HG03095 (cell line): ENCODE results near the gene IRF9.
A peak's percentile ranks its signal among the peaks of the same experiment; 100 is the strongest.

Experiments used
- ATAC-seq: cut with Tn5 transposase; IDR thresholded peaks from one replicate; pipeline ENCODE4 v1.9.1; 2021; ENCODE audit warnings: moderate library complexity; ENCODE audit not compliant: unreplicated experiment

The IRF9 gene

DNA sequence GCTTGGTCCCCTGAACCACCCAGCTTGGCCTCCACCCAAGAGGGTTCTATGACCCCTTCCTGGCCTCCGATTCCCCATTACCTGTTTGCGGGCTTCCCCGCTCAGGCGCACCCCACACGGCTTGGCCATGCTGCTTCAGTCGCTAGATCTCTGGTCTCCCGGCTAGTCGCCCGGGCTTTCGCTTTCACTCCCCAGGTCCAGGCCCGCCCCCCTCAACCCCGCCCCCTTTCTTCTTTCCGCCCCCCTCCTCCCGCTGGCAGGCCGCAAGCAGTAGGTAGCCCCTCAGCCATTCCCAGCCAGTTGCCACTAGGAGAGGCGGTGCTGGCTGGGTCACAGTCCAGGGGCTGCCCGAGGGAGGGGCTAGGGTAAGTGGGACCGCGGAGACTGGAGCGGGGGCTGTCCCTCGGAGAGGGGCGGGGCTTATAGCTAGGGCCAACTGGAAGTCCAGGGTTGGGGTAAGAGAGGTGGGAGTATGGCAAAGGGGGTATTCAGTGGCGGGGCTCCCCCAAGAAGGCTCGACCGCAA, 14.6 kb upstream of the IRF9 start, which contains the start of gene PSME2:
Gene PSME2, minus strand, starts transcription at position 158 of the 525 bp plus-strand sequence. Its CDS starts 29 bp downstream, at position 129.
- ATAC-seq: peak; percentile 61

DNA sequence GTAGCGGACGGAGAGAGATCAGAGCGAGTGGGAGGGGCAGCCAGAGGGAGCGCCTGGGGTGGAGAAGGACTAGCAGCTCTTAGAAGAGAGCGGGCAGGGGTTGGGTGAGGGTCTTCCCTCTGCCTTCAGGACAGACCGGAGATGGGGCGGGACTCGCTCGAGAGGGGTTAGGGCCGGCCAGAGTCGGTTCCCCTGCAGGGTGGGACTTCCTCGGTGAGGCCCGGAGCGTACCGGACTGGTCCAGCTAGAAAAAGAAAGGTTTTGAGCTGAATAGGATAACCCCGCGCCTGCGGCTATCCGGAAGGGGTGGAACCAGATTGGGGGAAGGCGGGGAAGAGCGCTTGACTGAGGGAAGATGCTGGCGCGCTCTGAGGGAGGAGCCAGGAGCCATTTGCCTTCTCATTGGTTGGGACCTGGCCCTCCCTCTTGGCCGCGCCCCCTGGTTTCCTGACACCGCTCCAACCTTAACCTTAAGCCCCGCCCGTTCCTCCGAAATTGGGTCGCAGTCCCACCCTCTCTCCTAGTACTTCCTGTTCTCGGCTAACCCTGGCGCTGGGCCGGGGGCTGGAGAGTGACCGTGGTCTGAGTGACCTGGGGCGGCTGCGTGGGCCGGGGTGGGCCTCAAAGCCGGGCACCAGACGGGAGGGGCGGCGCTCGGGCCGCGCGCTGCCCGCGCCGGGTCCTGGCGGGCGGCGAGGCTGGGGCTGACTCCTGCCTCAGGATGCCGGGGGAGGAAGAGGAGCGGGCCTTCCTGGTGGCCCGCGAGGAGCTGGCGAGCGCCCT, 13.9 kb upstream of the IRF9 start, which contains the start of gene RNF31:
Gene RNF31, plus strand, starts transcription at position 521 of the 783 bp plus-strand sequence. Its CDS starts 201 bp downstream, at position 722.
- ATAC-seq: peak; percentile 87

DNA sequence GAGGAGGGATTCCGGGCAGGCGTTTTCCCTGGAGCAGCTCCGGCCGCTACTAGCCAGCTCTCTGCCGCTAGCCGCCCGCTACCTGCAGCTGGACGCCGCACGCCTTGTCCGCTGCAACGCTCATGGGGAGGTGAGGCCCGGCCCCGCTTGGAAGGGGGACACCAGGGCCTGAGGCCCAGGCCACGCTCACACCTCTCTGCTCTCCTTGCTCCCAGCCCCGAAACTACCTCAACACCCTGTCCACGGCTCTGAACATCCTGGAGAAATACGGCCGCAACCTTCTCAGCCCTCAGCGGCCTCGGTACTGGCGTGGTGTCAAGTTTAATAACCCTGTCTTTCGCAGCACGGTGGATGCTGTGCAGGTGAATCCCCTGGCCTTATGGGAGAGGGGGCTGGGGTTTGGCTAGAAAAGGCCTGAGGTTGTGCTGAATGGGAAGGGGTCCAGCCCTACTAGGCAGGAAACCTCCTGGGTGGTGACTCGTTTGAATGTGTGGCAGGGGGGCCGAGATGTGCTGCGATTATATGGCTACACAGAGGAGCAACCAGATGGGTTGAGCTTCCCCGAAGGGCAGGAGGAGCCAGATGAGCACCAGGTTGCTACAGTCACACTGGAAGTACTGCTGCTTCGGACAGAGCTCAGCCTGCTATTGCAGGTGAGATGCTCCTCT, 13.2 kb upstream of the IRF9 start:
- no peak for ATAC-seq

DNA sequence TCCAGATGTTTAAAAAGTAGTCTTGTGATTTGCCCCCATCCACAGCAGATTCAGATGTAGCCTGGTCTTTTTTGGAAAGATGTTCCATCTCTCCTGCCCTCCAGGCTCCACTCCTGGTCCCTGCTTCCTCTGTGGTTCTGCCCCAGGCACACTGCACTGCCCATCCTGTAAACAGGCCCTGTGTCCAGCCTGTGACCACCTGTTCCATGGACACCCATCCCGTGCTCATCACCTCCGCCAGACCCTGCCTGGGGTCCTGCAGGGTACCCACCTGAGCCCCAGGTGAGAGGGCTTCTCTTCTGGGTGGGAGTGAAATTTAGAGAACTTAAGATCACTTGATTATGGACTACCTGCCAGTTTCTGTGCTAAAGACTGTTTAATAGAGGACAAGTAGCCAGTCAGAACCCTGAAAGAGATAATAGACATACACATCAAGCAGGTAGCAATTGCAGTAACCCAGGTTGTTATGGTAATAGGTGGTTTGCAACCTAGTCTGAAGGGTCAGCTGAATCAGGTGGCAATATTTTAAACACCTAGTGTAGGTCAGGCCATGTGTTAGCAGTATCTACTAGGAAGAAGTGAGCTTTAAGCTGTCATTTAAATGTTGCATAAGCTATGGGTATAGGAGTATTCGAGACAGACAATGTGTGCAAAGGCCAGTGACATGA, 11.6 kb upstream of the IRF9 start:
- no peak for ATAC-seq

DNA sequence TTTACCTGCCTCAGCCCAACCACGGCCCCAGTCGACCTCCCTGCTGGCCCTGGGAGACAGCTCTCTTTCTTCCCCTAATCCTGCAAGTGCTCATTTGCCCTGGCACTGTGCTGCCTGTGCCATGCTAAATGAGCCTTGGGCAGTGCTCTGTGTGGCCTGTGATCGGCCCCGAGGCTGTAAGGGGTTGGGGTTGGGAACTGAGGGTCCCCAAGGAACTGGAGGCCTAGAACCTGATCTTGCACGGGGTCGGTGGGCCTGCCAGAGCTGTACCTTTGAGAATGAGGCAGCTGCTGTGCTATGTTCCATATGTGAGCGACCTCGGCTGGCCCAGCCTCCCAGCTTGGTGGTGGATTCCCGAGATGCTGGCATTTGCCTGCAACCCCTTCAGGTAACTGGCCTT, 11.0 kb upstream of the IRF9 start:
- no peak for ATAC-seq

DNA sequence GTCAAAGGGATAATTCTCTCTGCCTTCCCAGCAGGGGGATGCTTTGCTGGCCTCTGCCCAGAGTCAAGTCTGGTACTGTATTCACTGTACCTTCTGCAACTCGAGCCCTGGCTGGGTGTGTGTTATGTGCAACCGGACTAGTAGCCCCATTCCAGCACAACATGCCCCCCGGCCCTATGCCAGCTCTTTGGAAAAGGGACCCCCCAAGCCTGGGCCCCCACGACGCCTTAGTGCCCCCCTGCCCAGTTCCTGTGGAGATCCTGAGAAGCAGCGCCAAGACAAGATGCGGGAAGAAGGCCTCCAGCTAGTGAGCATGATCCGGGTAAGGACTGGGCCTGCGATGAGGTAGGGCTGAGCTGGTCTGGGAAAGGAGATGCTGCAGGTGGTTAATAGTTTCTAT, 10.5 kb upstream of the IRF9 start:
- no peak for ATAC-seq

DNA sequence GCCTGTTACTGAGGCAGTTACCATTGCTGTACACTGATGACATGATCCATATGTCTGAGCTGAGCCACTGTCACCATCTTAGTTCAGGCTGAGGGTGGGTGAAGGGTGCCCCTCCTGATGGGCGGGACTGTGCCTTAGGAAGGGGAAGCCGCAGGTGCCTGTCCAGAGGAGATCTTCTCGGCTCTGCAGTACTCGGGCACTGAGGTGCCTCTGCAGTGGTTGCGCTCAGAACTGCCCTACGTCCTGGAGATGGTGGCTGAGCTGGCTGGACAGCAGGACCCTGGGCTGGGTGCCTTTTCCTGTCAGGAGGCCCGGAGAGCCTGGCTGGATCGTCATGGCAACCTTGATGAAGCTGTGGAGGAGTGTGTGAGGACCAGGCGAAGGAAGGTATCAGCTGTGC, 10.1 kb upstream of the IRF9 start:
- no peak for ATAC-seq

DNA sequence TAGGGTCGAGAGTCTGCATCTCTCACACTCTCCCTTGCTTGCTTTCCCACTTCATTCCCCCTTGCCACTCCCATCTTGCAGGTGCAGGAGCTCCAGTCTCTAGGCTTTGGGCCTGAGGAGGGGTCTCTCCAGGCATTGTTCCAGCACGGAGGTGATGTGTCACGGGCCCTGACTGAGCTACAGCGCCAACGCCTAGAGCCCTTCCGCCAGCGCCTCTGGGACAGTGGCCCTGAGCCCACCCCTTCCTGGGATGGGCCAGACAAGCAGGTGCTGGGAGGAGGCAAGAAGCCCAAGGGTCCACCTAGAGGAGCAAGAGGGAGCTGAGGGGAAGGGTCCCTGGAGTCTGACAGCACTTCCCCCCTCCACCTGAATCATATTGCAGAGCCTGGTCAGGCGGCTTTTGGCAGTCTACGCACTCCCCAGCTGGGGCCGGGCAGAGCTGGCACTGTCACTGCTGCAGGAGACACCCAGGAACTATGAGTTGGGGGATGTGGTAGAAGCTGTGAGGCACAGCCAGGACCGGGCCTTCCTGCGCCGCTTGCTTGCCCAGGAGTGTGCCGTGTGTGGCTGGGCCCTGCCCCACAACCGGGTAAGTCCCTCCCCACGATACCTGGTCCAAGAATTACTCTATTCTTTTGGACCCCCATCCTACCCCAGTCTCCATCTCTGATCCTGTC, 9.5 kb upstream of the IRF9 start:
- ATAC-seq: no peak

DNA sequence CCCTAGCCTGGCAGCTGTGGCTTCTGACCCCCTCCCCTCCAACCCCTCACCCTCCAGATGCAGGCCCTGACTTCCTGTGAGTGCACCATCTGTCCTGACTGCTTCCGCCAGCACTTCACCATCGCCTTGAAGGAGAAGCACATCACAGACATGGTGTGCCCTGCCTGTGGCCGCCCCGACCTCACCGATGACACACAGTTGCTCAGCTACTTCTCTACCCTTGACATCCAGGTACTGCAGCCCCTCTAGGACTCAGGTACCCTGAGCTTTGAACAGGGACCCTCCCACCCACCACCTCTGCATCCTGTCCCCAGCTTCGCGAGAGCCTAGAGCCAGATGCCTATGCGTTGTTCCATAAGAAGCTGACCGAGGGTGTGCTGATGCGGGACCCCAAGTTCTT, 6.0 kb upstream of the IRF9 start:
- no peak for ATAC-seq

DNA sequence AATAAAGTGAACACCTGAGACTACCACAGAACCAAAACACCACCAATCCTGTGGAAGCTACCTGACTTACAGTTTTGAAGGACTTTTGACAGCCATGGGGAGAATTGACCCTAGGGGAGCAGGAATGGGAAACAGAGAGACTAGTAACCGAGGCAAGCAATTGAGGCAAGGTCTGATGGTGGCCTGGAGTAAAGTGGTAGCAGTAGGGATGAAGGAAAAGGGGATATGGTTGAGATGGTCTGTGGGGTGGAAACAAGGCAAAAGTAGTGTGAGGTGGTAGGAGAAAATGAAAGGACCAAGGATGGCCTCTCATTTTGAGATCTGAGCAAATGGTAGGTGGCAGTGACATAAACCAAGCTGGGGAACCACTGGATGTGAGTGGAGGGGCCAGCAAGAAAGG, 4.2 kb upstream of the IRF9 start:
- ATAC-seq: no peak

DNA sequence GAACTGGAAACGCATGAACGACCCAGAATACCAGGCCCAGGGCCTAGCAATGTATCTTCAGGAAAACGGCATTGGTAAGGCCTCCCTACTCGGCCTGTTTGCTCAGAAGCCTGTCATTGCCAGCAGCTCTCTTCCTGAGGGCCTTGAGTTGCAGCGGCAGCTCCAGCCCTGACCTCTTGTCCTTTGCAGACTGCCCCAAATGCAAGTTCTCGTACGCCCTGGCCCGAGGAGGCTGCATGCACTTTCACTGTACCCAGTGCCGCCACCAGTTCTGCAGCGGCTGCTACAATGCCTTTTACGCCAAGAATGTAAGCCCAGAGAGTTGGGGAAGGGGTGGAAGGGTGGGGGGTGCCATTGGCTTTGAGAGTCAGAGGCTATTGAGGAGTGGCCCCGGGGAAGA, 3.7 kb upstream of the IRF9 start:
- ATAC-seq: no peak

DNA sequence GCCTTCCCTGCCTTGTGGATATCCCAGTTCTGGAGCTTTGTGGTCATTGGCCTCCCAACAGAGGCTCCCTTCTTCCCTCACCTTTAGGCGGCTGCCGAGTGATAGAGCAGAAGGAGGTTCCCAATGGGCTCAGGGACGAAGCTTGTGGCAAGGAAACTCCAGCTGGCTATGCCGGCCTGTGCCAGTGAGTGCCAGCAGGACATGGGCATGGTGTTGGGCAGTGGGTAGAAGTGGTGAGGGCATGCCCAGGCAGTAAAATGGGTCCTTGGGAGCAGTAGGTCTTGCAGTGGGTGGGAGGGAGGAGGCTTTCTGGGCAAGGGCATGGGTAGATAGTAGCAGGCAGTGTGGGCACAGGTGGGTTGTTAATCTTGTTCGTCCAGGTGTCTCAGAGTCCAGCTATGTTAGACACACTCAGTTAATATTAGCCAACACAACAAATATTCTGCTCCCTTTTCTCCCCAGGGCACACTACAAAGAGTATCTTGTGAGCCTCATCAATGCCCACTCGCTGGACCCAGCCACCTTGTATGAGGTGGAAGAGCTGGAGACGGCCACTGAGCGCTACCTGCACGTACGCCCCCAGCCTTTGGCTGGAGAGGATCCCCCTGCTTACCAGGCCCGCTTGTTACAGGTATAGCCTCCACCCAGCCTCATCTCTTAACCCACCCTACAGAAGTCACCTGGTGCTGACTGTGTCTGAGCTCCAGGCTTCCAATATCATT, 1.1 kb upstream of the IRF9 start:
- ATAC-seq: no peak

DNA sequence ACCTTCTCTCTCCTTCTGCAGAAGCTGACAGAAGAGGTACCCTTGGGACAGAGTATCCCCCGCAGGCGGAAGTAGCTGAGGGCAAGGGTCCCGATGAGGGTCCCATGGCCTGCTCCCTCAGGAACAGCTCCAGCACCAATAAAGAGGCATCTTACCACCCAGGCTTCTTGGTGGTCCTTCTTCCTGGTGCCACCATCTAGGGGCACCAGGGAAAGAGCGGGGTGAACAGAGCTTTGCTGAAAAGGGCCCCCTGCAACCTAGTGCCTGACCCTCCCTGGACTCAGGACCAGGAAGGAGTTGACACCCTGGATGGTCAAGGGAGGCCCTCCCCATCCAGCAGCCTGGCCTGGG, 591 bp upstream of the IRF9 start:
- ATAC-seq: no peak

DNA sequence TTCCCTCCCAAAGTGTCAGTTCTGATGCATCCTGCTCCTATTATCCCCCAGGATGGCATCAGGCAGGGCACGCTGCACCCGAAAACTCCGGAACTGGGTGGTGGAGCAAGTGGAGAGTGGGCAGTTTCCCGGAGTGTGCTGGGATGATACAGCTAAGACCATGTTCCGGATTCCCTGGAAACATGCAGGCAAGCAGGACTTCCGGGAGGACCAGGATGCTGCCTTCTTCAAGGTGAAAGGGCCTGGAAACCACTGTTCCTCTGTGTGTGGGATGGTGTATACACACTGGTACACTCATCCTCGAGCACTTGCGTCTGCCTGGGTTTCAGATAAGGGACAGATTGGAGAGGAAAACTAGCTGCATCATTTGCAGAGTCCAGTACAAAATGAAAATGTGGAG, 1.0 kb downstream of the IRF9 start:
- no peak for ATAC-seq

DNA sequence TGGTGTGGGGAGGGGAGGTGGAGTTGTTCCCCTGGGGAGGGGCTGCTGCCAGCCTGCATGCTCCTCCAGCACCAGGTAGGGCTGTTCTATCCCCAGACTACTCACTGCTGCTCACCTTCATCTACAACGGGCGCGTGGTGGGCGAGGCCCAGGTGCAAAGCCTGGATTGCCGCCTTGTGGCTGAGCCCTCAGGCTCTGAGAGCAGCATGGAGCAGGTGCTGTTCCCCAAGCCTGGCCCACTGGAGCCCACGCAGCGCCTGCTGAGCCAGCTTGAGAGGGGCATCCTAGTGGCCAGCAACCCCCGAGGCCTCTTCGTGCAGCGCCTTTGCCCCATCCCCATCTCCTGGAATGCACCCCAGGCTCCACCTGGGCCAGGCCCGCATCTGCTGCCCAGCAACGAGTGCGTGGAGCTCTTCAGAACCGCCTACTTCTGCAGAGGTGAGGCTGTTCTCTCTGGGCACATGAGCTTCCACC, 3.5 kb downstream of the IRF9 start:
- ATAC-seq: no peak

DNA sequence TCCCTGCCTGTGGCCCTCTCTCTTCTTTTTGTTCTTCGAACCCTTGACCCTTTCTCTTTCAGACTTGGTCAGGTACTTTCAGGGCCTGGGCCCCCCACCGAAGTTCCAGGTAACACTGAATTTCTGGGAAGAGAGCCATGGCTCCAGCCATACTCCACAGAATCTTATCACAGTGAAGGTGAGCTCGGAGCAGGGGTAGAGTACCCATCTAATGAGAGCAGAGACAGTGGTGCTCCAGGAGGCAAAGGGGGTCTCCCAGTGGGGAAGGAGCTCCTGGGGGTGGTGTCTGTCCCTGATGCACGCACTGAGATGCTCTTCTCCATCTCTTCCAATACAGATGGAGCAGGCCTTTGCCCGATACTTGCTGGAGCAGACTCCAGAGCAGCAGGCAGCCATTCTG, 4.7 kb downstream of the IRF9 start:
- ATAC-seq: no peak

DNA sequence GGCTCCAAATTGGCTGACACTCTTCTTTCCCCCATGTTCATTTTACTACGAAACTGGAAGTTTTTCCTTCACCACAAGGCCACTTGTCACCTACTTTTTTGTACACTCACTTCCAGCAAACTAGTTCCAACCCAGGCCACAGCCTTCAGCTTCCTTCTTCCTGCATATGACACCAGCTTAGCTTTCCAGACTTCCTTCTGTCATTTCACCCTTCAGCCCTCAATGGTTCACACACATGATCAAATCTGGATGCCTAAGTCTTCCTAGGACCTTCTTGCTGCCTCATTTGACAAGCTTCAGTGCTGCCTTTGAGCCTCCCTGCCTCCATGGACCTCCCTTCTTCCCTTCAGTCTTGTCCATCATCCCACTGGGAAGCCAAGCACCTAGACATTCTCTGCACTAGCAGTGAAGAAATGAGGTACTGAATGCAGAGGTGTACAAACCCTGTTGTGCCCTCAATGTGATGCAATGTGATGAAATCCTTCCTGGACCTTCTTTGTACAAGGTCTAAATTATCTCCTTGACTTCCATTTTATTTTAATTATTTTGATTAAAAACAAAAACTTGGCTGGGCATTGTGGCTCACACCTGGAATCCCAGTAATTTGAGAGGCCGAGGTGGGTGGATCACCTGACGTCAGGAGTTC, 6.5 kb downstream of the IRF9 start:
- no peak for ATAC-seq

DNA sequence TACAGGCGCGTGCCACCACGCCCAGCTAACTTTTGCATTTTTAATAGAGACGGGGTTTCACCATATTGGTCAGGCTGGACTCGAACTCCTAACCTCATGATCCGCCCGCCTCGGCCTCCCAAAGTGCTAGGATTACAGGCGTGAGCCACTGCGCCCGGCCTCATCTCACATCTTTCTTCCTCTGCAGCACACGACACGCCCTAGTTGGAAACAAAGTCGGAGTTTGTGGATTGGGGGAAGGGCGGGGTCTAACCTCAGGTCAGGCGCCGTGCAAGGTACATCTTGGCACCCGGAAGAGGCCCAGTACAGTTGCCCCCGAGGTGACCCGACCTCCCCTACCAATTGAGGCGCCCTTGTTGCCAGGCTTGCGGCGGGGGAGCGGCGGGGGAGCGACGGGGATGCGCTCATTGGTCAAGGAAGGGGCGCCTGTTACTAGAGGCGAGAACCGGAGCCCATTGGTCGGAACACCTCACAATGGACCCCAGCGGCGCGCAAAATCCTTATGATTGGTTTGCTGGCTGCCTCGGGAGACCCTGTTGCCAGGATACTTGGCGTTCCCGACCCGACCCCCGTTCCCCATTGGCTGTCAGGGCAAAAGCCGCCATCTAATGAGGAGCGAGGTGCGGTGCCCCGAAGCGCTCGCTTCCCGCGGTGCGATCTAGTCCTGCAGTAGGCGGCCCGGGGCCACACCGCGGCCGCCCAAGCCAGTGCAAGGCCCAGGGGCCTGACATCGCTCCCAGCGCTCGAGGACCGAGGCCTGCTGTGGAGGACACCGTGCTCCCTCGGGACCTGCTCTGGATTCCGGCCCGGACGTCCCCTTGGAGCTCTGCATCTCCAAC, 10.6 kb downstream of the IRF9 start, which contains the start of gene REC8:
Gene REC8, plus strand, starts transcription at position 659 of the 839 bp plus-strand sequence. CDS start 473 bp downstream, outside the sequence.
- ATAC-seq: peak; percentile 87
